ENCODE measurements around the gene KCNMA1.

KCNMA1 gene

GRCh38 chr10:77405771-77406241, 231.8 kb downstream of the KCNMA1 start:
- peaks cover 28% of the 10 kb centered on the region for H3K4me1 ChIP-seq (ENCODE audit: control insufficient read depth, insufficient read depth, low read length, poor library complexity, severe bottlenecking)
- no peak overlapping the region for H3K27ac ChIP-seq (ENCODE audit: low read depth, low read length, severe bottlenecking)
- H3K4me3 ChIP-seq (ENCODE audit: extremely low read depth, insufficient read depth, low read length, poor library complexity, severe bottlenecking) = no peak overlapping the region
- no peaks in the 10 kb centered on the region for H3K9me3 ChIP-seq (ENCODE audit: control insufficient read depth, low read length)
- peaks cover 4% of the 10 kb centered on the region for H3K36me3 ChIP-seq (ENCODE audit: control insufficient read depth, insufficient read depth, low read length)
- 0 to 8% methylated on average over 4 of the region's 5 CpGs for WGBS, 2 experiments (ENCODE audit: insufficient coverage in 2 of 2)

- Histone ChIP-seq H3K9me3 (ENCODE audit: control insufficient read depth, low read length) (no peaks in the 10 kb centered on the region), H3K27ac (ENCODE audit: low read depth, low read length, severe bottlenecking) (no peak overlapping the region), H3K4me3 (ENCODE audit: extremely low read depth, insufficient read depth, low read length, poor library complexity, severe bottlenecking) (no peak overlapping the region), H3K4me1 (ENCODE audit: control insufficient read depth, insufficient read depth, low read length, poor library complexity, severe bottlenecking) (peaks cover 28% of the 10 kb centered on the region), H3K36me3 (ENCODE audit: control insufficient read depth, insufficient read depth, low read length) (peaks cover 4% of the 10 kb centered on the region)
- 87 to 91% methylated on average over 1 of the region's 3 CpGs for WGBS, 2 experiments (ENCODE audit: insufficient coverage in 2 of 2)
These were observed 232.8 kb downstream of the KCNMA1 start for GRCh38 chr10:77404810-77405209.

GRCh38 chr10:77403761-77404160, 233.8 kb downstream of the KCNMA1 start:
- Histone ChIP-seq H3K4me3 (ENCODE audit: extremely low read depth, insufficient read depth, low read length, poor library complexity, severe bottlenecking) (no peak overlapping the region), H3K36me3 (ENCODE audit: control insufficient read depth, insufficient read depth, low read length) (peaks cover 4% of the 10 kb centered on the region), H3K9me3 (ENCODE audit: control insufficient read depth, low read length) (no peaks in the 10 kb centered on the region), H3K27ac (ENCODE audit: low read depth, low read length, severe bottlenecking) (no peak overlapping the region), H3K4me1 (ENCODE audit: control insufficient read depth, insufficient read depth, low read length, poor library complexity, severe bottlenecking) (peaks cover 28% of the 10 kb centered on the region)
- WGBS, 2 experiments (ENCODE audit: insufficient coverage in 2 of 2) = 69% methylated on average over 6 of the region's 8 CpGs; no CpG with 5 or more reads in 1 of the 2 experiments

- WGBS, 2 experiments (ENCODE audit: insufficient coverage in 2 of 2) = 90 to 100% methylated on average over 2 of the region's 3 CpGs
- H3K4me3 ChIP-seq (ENCODE audit: extremely low read depth, insufficient read depth, low read length, poor library complexity, severe bottlenecking) = no peak overlapping the region
- no peaks in the 10 kb centered on the region for H3K9me3 ChIP-seq (ENCODE audit: control insufficient read depth, low read length)
- peaks cover 4% of the 10 kb centered on the region for H3K36me3 ChIP-seq (ENCODE audit: control insufficient read depth, insufficient read depth, low read length)
- H3K27ac ChIP-seq (ENCODE audit: low read depth, low read length, severe bottlenecking) = no peak overlapping the region
- H3K4me1 ChIP-seq (ENCODE audit: control insufficient read depth, insufficient read depth, low read length, poor library complexity, severe bottlenecking) = peaks cover 14% of the 10 kb centered on the region
These were observed 235.9 kb downstream of the KCNMA1 start for GRCh38 chr10:77401683-77402082.

- H3K27ac ChIP-seq (ENCODE audit: low read depth, low read length, severe bottlenecking) = no peak overlapping the region
- H3K9me3 ChIP-seq (ENCODE audit: control insufficient read depth, low read length) = no peaks in the 10 kb centered on the region
- WGBS, 2 experiments (ENCODE audit: insufficient coverage in 2 of 2) = 95% methylated on average over 4 of the region's 4 CpGs
- peaks cover 3% of the 10 kb centered on the region for H3K4me1 ChIP-seq (ENCODE audit: control insufficient read depth, insufficient read depth, low read length, poor library complexity, severe bottlenecking)
- H3K36me3 ChIP-seq (ENCODE audit: control insufficient read depth, insufficient read depth, low read length) = peaks cover 4% of the 10 kb centered on the region
- no peak overlapping the region for H3K4me3 ChIP-seq (ENCODE audit: extremely low read depth, insufficient read depth, low read length, poor library complexity, severe bottlenecking)
These were observed 237.6 kb downstream of the KCNMA1 start for GRCh38 chr10:77400033-77400432.

- Histone ChIP-seq H3K4me1 (ENCODE audit: control insufficient read depth, insufficient read depth, low read length, poor library complexity, severe bottlenecking) (no peaks in the 10 kb centered on the region), H3K9me3 (ENCODE audit: control insufficient read depth, low read length) (no peaks in the 10 kb centered on the region), H3K27ac (ENCODE audit: low read depth, low read length, severe bottlenecking) (no peak overlapping the region), H3K36me3 (ENCODE audit: control insufficient read depth, insufficient read depth, low read length) (peaks cover 4% of the 10 kb centered on the region), H3K4me3 (ENCODE audit: extremely low read depth, insufficient read depth, low read length, poor library complexity, severe bottlenecking) (no peak overlapping the region)
- 94 to 98% methylated on average over 6 to 7 of the region's 10 CpGs for WGBS, 2 experiments (ENCODE audit: insufficient coverage in 2 of 2)
These were observed 238.4 kb downstream of the KCNMA1 start for GRCh38 chr10:77398986-77399755.

GRCh38 chr10:77398558-77398957, 239.1 kb downstream of the KCNMA1 start:
- 86% methylated on average over 1 of the region's 2 CpGs; no CpG with 5 or more reads in 1 of the 2 experiments for WGBS, 2 experiments (ENCODE audit: insufficient coverage in 2 of 2)
- Histone ChIP-seq H3K9me3 (ENCODE audit: control insufficient read depth, low read length) (no peaks in the 10 kb centered on the region), H3K27ac (ENCODE audit: low read depth, low read length, severe bottlenecking) (no peak overlapping the region), H3K4me1 (ENCODE audit: control insufficient read depth, insufficient read depth, low read length, poor library complexity, severe bottlenecking) (peaks cover 4% of the 10 kb centered on the region), H3K4me3 (ENCODE audit: extremely low read depth, insufficient read depth, low read length, poor library complexity, severe bottlenecking) (no peak overlapping the region), H3K36me3 (ENCODE audit: control insufficient read depth, insufficient read depth, low read length) (peaks cover 4% of the 10 kb centered on the region)

GRCh38 chr10:77397103-77397502, 240.5 kb downstream of the KCNMA1 start:
- no CpG with 5 or more reads among the region's 4 CpGs for WGBS, 2 experiments (ENCODE audit: insufficient coverage in 2 of 2)
- Histone ChIP-seq H3K4me1 (ENCODE audit: control insufficient read depth, insufficient read depth, low read length, poor library complexity, severe bottlenecking) (peaks cover 13% of the 10 kb centered on the region), H3K27ac (ENCODE audit: low read depth, low read length, severe bottlenecking) (no peak overlapping the region)

GRCh38 chr10:77396290-77396689, 241.3 kb downstream of the KCNMA1 start:
- no peak overlapping the region for H3K27ac ChIP-seq (ENCODE audit: low read depth, low read length, severe bottlenecking)
- no peak overlapping the region for H3K4me3 ChIP-seq (ENCODE audit: extremely low read depth, insufficient read depth, low read length, poor library complexity, severe bottlenecking)
- H3K36me3 ChIP-seq (ENCODE audit: control insufficient read depth, insufficient read depth, low read length) = no peaks in the 10 kb centered on the region
- H3K9me3 ChIP-seq (ENCODE audit: control insufficient read depth, low read length) = no peaks in the 10 kb centered on the region
- H3K4me1 ChIP-seq (ENCODE audit: control insufficient read depth, insufficient read depth, low read length, poor library complexity, severe bottlenecking) = peaks cover 19% of the 10 kb centered on the region
- WGBS, 2 experiments (ENCODE audit: insufficient coverage in 2 of 2) = no CpG with 5 or more reads among the region's 2 CpGs

More at GRCh38 chr10:77397103-77397502, 240.5 kb downstream of the KCNMA1 start:
- Histone ChIP-seq H3K9me3 (ENCODE audit: control insufficient read depth, low read length) (no peaks in the 10 kb centered on the region), H3K36me3 (ENCODE audit: control insufficient read depth, insufficient read depth, low read length) (no peaks in the 10 kb centered on the region), H3K4me3 (ENCODE audit: extremely low read depth, insufficient read depth, low read length, poor library complexity, severe bottlenecking) (no peak overlapping the region)

GRCh38 chr10:77393821-77394501, 243.6 kb downstream of the KCNMA1 start:
- Histone ChIP-seq H3K4me3 (ENCODE audit: extremely low read depth, insufficient read depth, low read length, poor library complexity, severe bottlenecking) (no peak overlapping the region), H3K36me3 (ENCODE audit: control insufficient read depth, insufficient read depth, low read length) (no peaks in the 10 kb centered on the region), H3K4me1 (ENCODE audit: control insufficient read depth, insufficient read depth, low read length, poor library complexity, severe bottlenecking) (peaks cover 42% of the 10 kb centered on the region), H3K27ac (ENCODE audit: low read depth, low read length, severe bottlenecking) (no peak overlapping the region), H3K9me3 (ENCODE audit: control insufficient read depth, low read length) (no peaks in the 10 kb centered on the region)
- WGBS, 2 experiments (ENCODE audit: insufficient coverage in 2 of 2) = 89 to 93% methylated on average over 5 to 7 of the region's 9 CpGs

GRCh38 chr10:77393411-77393810, 244.2 kb downstream of the KCNMA1 start:
- Histone ChIP-seq H3K9me3 (ENCODE audit: control insufficient read depth, low read length) (no peaks in the 10 kb centered on the region), H3K27ac (ENCODE audit: low read depth, low read length, severe bottlenecking) (no peak overlapping the region), H3K4me1 (ENCODE audit: control insufficient read depth, insufficient read depth, low read length, poor library complexity, severe bottlenecking) (peaks cover 48% of the 10 kb centered on the region), H3K36me3 (ENCODE audit: control insufficient read depth, insufficient read depth, low read length) (no peaks in the 10 kb centered on the region), H3K4me3 (ENCODE audit: extremely low read depth, insufficient read depth, low read length, poor library complexity, severe bottlenecking) (no peak overlapping the region)
- WGBS, 2 experiments (ENCODE audit: insufficient coverage in 2 of 2) = 85 to 86% methylated on average over 1 of the region's 3 CpGs

Measured in mesodermal cell (in vitro differentiated cells).